H1 (cell line): ENCODE measurements around the gene ZNF189. TPM values are rescaled to one million over a fixed set of nuclear protein-coding genes. Genes with fewer than 3 reads are reported as not detected.

Experiments
- CHD1 ChIP-seq: IDR thresholded peaks from 2 replicates; pipeline ENCODE4 v1.6.1; 2012; ENCODE audit warnings: low read depth, low read length, improper control_type of control experiment
- CHD7 ChIP-seq: fragments of 300-600 bp; sonication (generic); IDR thresholded peaks from 2 replicates; pipeline ENCODE4 v1.7.1; 2012; ENCODE audit warnings: low read length, moderate library complexity, mild to moderate bottlenecking, inconsistent platforms; ENCODE audit not compliant: insufficient replicate concordance
- GABPA ChIP-seq: IDR thresholded peaks from 2 replicates; pipeline ENCODE4 v1.6.1; 2011; ENCODE audit warnings: mild to moderate bottlenecking, low read length, moderate library complexity, borderline replicate concordance; ENCODE audit not compliant: insufficient read depth
- KDM1A ChIP-seq: fragments of 200-600, 300-600 bp; sonication (generic); IDR thresholded peaks from 2 replicates; pipeline ENCODE4 v1.7.1; 2016; ENCODE audit warnings: mild to moderate bottlenecking, low read length, borderline replicate concordance
- MAX ChIP-seq: IDR thresholded peaks from 2 replicates; pipeline ENCODE4 v1.6.1; 2012; ENCODE audit warnings: inconsistent platforms
- SIX5 ChIP-seq: IDR thresholded peaks from 2 replicates; pipeline ENCODE4 v1.6.1; 2011; ENCODE audit warnings: mild to moderate bottlenecking, low read depth, low read length
- TEAD4 ChIP-seq: IDR thresholded peaks from 2 replicates; pipeline ENCODE4 v1.6.1; 2012; ENCODE audit warnings: low read depth, low read length, inconsistent platforms, mixed read lengths
- YY1 ChIP-seq: IDR thresholded peaks from 2 replicates; pipeline ENCODE4 v1.6.1; 2011; ENCODE audit warnings: low read depth, mild to moderate bottlenecking, low read length
- polyA plus RNA-seq, 7 experiments: library from polyadenylated mRNA; depleted of rRNA in 3 of 7; stranded (reverse) in 5 of 7; unstranded in 2 of 7; fragments of >200 nt in 5 of 7; fragments of 200-250 nt in 2 of 7; gene quantifications; 1 replicate in 5 of 7; 2 replicates in 1 of 7; 4 replicates in 1 of 7; pipeline versions ENCODE4 v1.2.1 to v1.2.3, GENCODE V29; 2011 to 2013; ENCODE audit warnings: missing spikeins in 2 of 7, mixed read lengths in 2 of 7
- total RNA-seq: library from RNA; stranded (reverse); fragmentation: NEBNext Ultra II Directional; extraction: Animal tissue kit (Norgen Biotek cat#: 25700); gene quantifications from 2 replicates; pipeline ENCODE4 v1.2.1, GENCODE V29; 2021

The ZNF189 gene
- total and polyA plus RNA-seq, 2 of the 8 experiments (the other 6 are each of a cell fraction or from before 2014, with no cell fraction given): 1.9 to 12.3 TPM

- TF ChIP-seq CHD7: no peak
- TF ChIP-seq KDM1A: no peak
- no peak for TF ChIP-seq GABPA
- no peak for TF ChIP-seq SIX5
- no peak for TF ChIP-seq CHD1
- no peak for TF ChIP-seq YY1
- TF ChIP-seq MAX: no peak
- no peak for TF ChIP-seq TEAD4
Measured at GRCh38 chr9:101445353-101446029, 46.8 kb downstream of the ZNF189 start (continued).
